Uterus (tissue), 4 donors: ENCODE results near the gene IFNAR1. TPM values are rescaled to one million over a fixed set of nuclear protein-coding genes. Genes with fewer than 3 reads are reported as not detected.

Source experiments
- DNase-seq, 2 donors: peaks; one replicate each; pipeline ENCODE4 v3.0.0-alpha.2; 2019 to 2020
- H3K27ac ChIP-seq, 2 donors: fragments of 200-600 bp; sonication (generic); 1 replicate in 1 of 2; 2 replicates in 1 of 2; pipeline ENCODE4 v1.5.1; 2016 to 2018
- H3K27me3 ChIP-seq, 2 donors: fragments of 200-600 bp; sonication (generic); one replicate each; pipeline ENCODE4 v1.5.1; 2018 to 2019; ENCODE audit warnings: control low read depth in 1 of 2
- H3K36me3 ChIP-seq, 2 donors: fragments of 200-600 bp; sonication (generic); one replicate each; pipeline ENCODE4 v1.5.1; 2019; ENCODE audit warnings: control low read depth in 1 of 2
- H3K4me1 ChIP-seq, 2 donors: fragments of 200-600 bp; sonication (generic); one replicate each; pipeline ENCODE4 v1.5.1; 2018 to 2019; ENCODE audit warnings: control low read depth in 1 of 2
- H3K4me3 ChIP-seq, 2 donors: fragments of 200-600 bp; sonication (generic); 1 replicate in 1 of 2; 2 replicates in 1 of 2; pipeline ENCODE4 v1.5.1; 2018 to 2019; ENCODE audit warnings: mild to moderate bottlenecking in 1 of 2
- H3K9me3 ChIP-seq, 2 donors: fragments of 200-600 bp; sonication (generic); one replicate each; pipeline ENCODE4 v1.5.1; 2019; ENCODE audit warnings: control low read depth in 1 of 2
- POLR2A ChIP-seq, 2 donors: fragments of 450-650 bp; IDR thresholded peaks; one replicate each; pipeline ENCODE4 v1.6.1; 2016; ENCODE audit warnings: antibody characterized with exemption in 2 of 2, mild to moderate bottlenecking in 1 of 2, moderate library complexity in 1 of 2
- intact Hi-C: fragments of 100-400 bp; cut with DNase I; formaldehyde crosslinking; loops from one replicate; pipeline ENCODE4 v1.15.1; 2023; ENCODE audit warnings: low total_unique reads
- total RNA-seq, 4 donors: library from RNA; depleted of rRNA in 3 of 4; stranded (reverse); fragments of >200 nt in 3 of 4; gene quantifications; one replicate each; pipeline versions ENCODE4 v1.1.0 to v1.2.4, GENCODE V29; 2014 to 2023
- TF ChIP-seq, protein P1 (sequence below), 4 experiments: fragments of 200-600 bp in 2 of 4; fragments of 450-650 bp in 2 of 4; sonication (generic) in 2 of 4; IDR thresholded peaks; one replicate each; pipeline ENCODE4 v1.5.1; 2016 to 2019; ENCODE audit warnings: antibody characterized with exemption in 4 of 4, mild to moderate bottlenecking in 2 of 4, moderate library complexity in 1 of 4
- donor health status: DM: yes; HTN: yes; CAD: no.

IFNAR1 gene
- total RNA-seq, 4 donors from 2014 or later, result 26.8 to 115 (median 39.3) TPM

GRCh38 chr21:33387294-33387693 is 62.5 kb downstream of the IFNAR1 start:
- no peak for DNase-seq
- no peak for TF ChIP-seq POLR2A (IDR thresholded peaks at IDR 0.05)
- TF ChIP-seq, protein P1, sequence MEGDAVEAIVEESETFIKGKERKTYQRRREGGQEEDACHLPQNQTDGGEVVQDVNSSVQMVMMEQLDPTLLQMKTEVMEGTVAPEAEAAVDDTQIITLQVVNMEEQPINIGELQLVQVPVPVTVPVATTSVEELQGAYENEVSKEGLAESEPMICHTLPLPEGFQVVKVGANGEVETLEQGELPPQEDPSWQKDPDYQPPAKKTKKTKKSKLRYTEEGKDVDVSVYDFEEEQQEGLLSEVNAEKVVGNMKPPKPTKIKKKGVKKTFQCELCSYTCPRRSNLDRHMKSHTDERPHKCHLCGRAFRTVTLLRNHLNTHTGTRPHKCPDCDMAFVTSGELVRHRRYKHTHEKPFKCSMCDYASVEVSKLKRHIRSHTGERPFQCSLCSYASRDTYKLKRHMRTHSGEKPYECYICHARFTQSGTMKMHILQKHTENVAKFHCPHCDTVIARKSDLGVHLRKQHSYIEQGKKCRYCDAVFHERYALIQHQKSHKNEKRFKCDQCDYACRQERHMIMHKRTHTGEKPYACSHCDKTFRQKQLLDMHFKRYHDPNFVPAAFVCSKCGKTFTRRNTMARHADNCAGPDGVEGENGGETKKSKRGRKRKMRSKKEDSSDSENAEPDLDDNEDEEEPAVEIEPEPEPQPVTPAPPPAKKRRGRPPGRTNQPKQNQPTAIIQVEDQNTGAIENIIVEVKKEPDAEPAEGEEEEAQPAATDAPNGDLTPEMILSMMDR (IDR thresholded peaks at IDR 0.05), result no peak
- no peaks in the 10 kb centered on the region for H3K4me1 ChIP-seq
- no peak overlapping the region for H3K4me3 ChIP-seq
- no peaks in the 10 kb centered on the region for H3K36me3 ChIP-seq
- no peaks in the 10 kb centered on the region for H3K27me3 ChIP-seq
- no peak overlapping the region for H3K27ac ChIP-seq
- intact Hi-C loops, result no loop called here
- H3K9me3 ChIP-seq, result no peaks in the 10 kb centered on the region

GRCh38 chr21:33388188-33388587 is 63.4 kb downstream of the IFNAR1 start:
- intact Hi-C loops, result no loop called here
- Histone ChIP-seq H3K36me3 (no peaks in the 10 kb centered on the region), H3K9me3 (no peaks in the 10 kb centered on the region), H3K4me1 (no peaks in the 10 kb centered on the region), H3K27me3 (no peaks in the 10 kb centered on the region), H3K27ac (no peak overlapping the region), H3K4me3 (no peak overlapping the region)
- TF ChIP-seq POLR2A (IDR thresholded peaks at IDR 0.05), result no peak
- TF ChIP-seq, protein P1 (IDR thresholded peaks at IDR 0.05), result no peak
- DNase-seq, result no peak

- H3K4me3 ChIP-seq, result no peak overlapping the region
- H3K4me1 ChIP-seq, result no peaks in the 10 kb centered on the region
- no peak for DNase-seq
- no peaks in the 10 kb centered on the region for H3K27me3 ChIP-seq
- H3K9me3 ChIP-seq, result no peaks in the 10 kb centered on the region
- intact Hi-C loops, result no loop called here
- TF ChIP-seq, protein P1 (IDR thresholded peaks at IDR 0.05), result no peak
- no peak for TF ChIP-seq POLR2A (IDR thresholded peaks at IDR 0.05)
- H3K27ac ChIP-seq, result no peak overlapping the region
- no peaks in the 10 kb centered on the region for H3K36me3 ChIP-seq
These were observed 65.7 kb downstream of the IFNAR1 start for GRCh38 chr21:33390479-33390878.

DNA sequence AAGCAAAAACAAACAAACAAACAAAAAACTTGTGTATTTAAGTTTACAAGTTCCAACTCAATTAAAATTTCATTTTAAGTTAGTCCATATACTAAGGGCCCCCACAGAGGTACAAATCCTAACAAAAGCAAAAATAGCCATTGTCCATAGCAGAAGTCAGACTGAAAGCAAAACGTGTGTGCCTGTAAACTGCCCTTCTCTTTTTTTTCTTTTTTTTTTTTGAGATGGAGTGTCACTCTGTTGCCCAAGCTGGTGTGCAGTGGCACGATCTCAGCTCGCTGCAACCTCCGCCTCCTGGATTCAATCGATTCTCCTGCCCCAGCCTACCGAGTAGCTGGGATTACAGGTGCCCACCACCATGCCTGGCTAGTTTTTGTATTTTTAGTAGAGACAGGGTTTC is 66.9 kb downstream of the IFNAR1 start:
- intact Hi-C loops, result no loop called here
- H3K27ac ChIP-seq, result no peak overlapping the region
- no peak for DNase-seq
- H3K27me3 ChIP-seq, result no peaks in the 10 kb centered on the region
- no peak for TF ChIP-seq POLR2A (IDR thresholded peaks at IDR 0.05)
- no peaks in the 10 kb centered on the region for H3K9me3 ChIP-seq
- H3K4me1 ChIP-seq, result no peaks in the 10 kb centered on the region
- no peak overlapping the region for H3K4me3 ChIP-seq
- H3K36me3 ChIP-seq, result no peaks in the 10 kb centered on the region

DNA sequence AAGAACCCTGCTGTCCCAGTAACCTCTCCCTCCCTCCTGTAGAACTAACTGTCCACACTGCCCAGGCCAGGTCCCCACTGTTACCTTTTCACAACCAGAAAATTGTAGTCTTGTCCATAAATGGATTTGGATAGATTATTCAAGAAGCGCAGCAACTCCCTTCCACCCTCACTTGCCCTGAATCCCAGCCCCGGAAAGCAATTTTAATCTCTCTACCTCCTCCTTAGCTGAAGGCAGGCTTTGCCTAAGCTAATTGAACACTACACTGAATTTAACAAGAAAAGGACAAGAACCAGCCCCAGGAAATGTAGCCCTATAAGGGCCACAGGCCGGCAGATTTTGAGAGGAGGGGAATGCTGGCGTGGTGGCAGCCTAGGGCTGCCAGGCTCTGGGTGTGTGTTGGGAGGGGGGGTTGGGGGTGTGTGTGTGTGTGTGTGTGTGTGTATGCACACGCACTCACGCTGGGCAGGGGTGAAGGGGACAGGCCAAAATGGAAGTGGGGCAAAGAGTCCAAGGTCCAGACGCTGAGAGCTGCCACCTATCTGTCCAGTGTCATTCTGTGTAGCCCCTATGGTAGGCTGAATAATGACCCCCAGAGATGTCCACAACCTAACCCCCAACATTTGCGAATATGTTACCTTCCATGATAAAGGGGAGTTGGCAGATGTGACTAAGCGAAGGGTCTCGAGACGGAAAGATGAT is 67.7 kb downstream of the IFNAR1 start:
- intact Hi-C loops, result no loop called here
- TF ChIP-seq POLR2A (IDR thresholded peaks at IDR 0.05), result no peak
- TF ChIP-seq, protein P1 (IDR thresholded peaks at IDR 0.05), result no peak
- no peaks in the 10 kb centered on the region for H3K36me3 ChIP-seq
- H3K4me1 ChIP-seq, result no peaks in the 10 kb centered on the region
- H3K27ac ChIP-seq, result no peak overlapping the region
- no peak for DNase-seq
- H3K9me3 ChIP-seq, result no peaks in the 10 kb centered on the region
- no peak overlapping the region for H3K4me3 ChIP-seq
- no peaks in the 10 kb centered on the region for H3K27me3 ChIP-seq
